GM12874 (cell line): ENCODE results near the gene JAKMIP1.

Source experiments
- TF ChIP-seq, protein P1 (sequence below): IDR thresholded peaks from 2 replicates; pipeline ENCODE4 v1.5.1; 2011; ENCODE audit warnings: low read depth, mild to moderate bottlenecking, control low read depth, low read length, moderate library complexity; ENCODE audit not compliant: insufficient read depth

The JAKMIP1 gene

GRCh38 chr4:6217716-6218381, 17.5 kb upstream of the JAKMIP1 start:
- TF ChIP-seq, protein P1, sequence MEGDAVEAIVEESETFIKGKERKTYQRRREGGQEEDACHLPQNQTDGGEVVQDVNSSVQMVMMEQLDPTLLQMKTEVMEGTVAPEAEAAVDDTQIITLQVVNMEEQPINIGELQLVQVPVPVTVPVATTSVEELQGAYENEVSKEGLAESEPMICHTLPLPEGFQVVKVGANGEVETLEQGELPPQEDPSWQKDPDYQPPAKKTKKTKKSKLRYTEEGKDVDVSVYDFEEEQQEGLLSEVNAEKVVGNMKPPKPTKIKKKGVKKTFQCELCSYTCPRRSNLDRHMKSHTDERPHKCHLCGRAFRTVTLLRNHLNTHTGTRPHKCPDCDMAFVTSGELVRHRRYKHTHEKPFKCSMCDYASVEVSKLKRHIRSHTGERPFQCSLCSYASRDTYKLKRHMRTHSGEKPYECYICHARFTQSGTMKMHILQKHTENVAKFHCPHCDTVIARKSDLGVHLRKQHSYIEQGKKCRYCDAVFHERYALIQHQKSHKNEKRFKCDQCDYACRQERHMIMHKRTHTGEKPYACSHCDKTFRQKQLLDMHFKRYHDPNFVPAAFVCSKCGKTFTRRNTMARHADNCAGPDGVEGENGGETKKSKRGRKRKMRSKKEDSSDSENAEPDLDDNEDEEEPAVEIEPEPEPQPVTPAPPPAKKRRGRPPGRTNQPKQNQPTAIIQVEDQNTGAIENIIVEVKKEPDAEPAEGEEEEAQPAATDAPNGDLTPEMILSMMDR = no peak

DNA sequence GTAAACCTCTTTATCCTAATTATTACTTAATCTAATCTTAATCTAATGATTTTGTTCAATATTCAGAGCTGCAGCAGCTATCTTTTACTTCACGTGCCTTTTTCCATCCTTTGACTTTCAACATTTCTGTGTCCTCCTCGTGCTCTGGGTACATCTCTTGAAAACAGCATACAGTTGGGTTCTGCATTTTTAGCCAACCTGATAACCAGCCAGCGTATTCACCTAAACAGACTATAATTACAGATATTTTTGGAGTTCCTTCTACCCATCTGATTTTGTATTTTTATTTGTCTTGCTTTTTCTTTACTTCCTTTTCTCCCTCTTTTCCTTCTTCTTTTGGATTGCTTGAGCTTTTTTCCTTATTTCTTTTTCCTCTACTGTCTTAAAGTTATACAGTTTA, 16.2 kb upstream of the JAKMIP1 start:
- TF ChIP-seq, protein P1 = no peak

DNA sequence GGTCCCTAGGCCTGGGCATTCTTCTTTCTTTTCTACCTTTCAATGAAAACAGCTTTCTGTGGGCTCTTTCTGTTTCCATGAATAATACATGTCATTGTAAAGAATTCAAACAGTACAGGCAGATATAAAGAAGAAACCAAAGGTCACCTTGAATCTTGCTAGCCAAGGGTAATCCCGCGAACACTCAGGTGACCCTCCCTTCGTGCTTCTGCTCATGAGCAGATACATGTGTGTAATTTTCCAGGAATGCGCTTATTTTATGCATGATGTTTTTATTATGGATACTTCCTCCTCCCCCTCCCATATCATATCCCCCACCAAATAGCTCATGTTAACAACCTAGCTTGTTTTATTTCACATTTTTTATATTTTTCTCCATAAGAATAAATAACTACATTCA, 9.6 kb upstream of the JAKMIP1 start:
- TF ChIP-seq, protein P1 = no peak

- TF ChIP-seq, protein P1 = no peak
Measured at GRCh38 chr4:6208416-6208815, 8.1 kb upstream of the JAKMIP1 start.

DNA sequence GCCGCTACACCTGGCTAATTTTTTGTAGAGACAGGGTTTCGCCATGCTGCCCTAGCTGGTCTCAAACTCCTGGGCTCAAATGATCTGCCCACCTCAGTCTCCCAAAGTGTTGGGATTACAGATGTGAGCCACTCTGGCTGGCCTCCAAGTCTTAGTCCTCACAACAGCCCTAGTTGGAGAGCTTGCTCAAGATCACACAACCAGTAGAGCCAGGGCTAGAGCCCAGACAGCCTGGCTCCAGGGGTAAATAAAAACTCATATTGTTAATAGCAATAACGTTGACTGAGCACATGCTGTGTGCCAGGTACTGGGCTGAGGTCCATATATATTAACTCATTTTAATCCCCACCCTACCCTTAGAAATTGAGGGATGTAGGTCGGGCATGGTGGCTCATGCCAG, 7.3 kb upstream of the JAKMIP1 start:
- TF ChIP-seq, protein P1 = no peak

GRCh38 chr4:6206771-6207290, 6.5 kb upstream of the JAKMIP1 start:
- TF ChIP-seq, protein P1 = no peak

DNA sequence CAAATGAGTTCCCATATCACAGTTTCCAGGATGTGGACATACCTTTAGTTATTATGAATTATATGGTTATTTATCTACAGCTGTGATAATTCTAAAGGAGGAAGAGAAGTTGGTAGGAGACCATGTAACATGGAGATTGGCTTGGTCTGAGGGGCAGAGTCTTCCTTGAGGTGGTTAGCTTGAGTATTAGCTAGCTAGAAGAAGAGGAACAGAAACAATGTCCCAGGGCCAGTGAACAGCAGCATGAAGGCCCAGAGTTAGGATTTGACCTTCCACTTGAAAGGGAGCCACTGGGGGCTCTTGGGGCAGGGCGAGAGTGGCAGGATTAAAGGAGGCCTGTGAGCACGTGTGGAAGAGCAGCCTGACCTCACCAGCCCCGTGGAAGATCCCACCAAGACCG, 5.6 kb upstream of the JAKMIP1 start:
- TF ChIP-seq, protein P1 = no peak
